HG03159 (cell line): Measurements from ENCODE around the gene OVOL3.
A peak's percentile ranks its signal among the peaks of the same experiment; 100 is the strongest.

Experiments
- ATAC-seq: cut with Tn5 transposase; IDR thresholded peaks from one replicate; pipeline ENCODE4 v1.9.1; 2021; ENCODE audit warnings: mild to moderate bottlenecking, moderate library complexity; ENCODE audit not compliant: unreplicated experiment

The OVOL3 gene

GRCh38 chr19:36099166-36099785 lies 11.7 kb upstream of the OVOL3 start:
- no peak for ATAC-seq

GRCh38 chr19:36100476-36100875 lies 10.5 kb upstream of the OVOL3 start:
- ATAC-seq = no peak

GRCh38 chr19:36101550-36102327 lies 9.2 kb upstream of the OVOL3 start:
- ATAC-seq = no peak

GRCh38 chr19:36103040-36103626 lies 7.8 kb upstream of the OVOL3 start:
- no peak for ATAC-seq

GRCh38 chr19:36103842-36104552 lies 6.9 kb upstream of the OVOL3 start:
- ATAC-seq = no peak

GRCh38 chr19:36106441-36106840 lies 4.5 kb upstream of the OVOL3 start:
- ATAC-seq = no peak

- no peak for ATAC-seq
Measured at GRCh38 chr19:36106991-36107390, 4.0 kb upstream of the OVOL3 start.

GRCh38 chr19:36108684-36109083 lies 2.3 kb upstream of the OVOL3 start:
- no peak for ATAC-seq

GRCh38 chr19:36111200-36111539 lies 227 bp downstream of the OVOL3 start:
- ATAC-seq = no peak

GRCh38 chr19:36112678-36113077 lies 1.7 kb downstream of the OVOL3 start:
- no peak for ATAC-seq

- no peak for ATAC-seq
Measured at GRCh38 chr19:36113425-36113824, 2.5 kb downstream of the OVOL3 start.

GRCh38 chr19:36113894-36114720 lies 3.2 kb downstream of the OVOL3 start:
- ATAC-seq = peak; percentile 3

- ATAC-seq = peak; percentile 68
Measured at GRCh38 chr19:36114721-36115452, 3.9 kb downstream of the OVOL3 start, which contains the start of gene POLR2I. Gene POLR2I, minus strand, starts transcription at chr19:36114875. Its CDS starts 19 bp downstream, at chr19:36114856.

- ATAC-seq = peak; percentile 2
Measured at GRCh38 chr19:36115453-36116343, 4.8 kb downstream of the OVOL3 start, which contains the start of gene TBCB. Gene TBCB, plus strand, starts transcription at chr19:36115468. Its CDS starts 93 bp downstream, at chr19:36115561.

GRCh38 chr19:36116344-36116637 lies 5.3 kb downstream of the OVOL3 start:
- ATAC-seq = no peak

GRCh38 chr19:36120092-36120983 lies 9.4 kb downstream of the OVOL3 start:
- no peak for ATAC-seq

GRCh38 chr19:36120984-36121358 lies 10.0 kb downstream of the OVOL3 start:
- ATAC-seq = no peak

- ATAC-seq = no peak
Measured at GRCh38 chr19:36121486-36122124, 10.7 kb downstream of the OVOL3 start.
